C4-2B (cell line): ENCODE measurements around the gene TSTD2.
"Not testable (repeated sequence)": the region's sequence is repeated elsewhere in the genome, so short reads cannot be mapped to it uniquely, and the experiment has no call there.

Source experiments
- H3K27ac ChIP-seq: fragments of 450-650 bp; 2 replicates; pipeline ENCODE4 v1.5.1; 2017
- ZFX ChIP-seq: fragments of 450-650 bp; IDR thresholded peaks from 2 replicates; pipeline ENCODE4 v1.6.1; 2017
- TF ChIP-seq, protein P1 (sequence below): fragments of 450-650 bp; conservative IDR thresholded peaks from 2 replicates; pipeline ENCODE4 v1.5.1; 2017; ENCODE audit warnings: mild to moderate bottlenecking

The TSTD2 gene

DNA sequence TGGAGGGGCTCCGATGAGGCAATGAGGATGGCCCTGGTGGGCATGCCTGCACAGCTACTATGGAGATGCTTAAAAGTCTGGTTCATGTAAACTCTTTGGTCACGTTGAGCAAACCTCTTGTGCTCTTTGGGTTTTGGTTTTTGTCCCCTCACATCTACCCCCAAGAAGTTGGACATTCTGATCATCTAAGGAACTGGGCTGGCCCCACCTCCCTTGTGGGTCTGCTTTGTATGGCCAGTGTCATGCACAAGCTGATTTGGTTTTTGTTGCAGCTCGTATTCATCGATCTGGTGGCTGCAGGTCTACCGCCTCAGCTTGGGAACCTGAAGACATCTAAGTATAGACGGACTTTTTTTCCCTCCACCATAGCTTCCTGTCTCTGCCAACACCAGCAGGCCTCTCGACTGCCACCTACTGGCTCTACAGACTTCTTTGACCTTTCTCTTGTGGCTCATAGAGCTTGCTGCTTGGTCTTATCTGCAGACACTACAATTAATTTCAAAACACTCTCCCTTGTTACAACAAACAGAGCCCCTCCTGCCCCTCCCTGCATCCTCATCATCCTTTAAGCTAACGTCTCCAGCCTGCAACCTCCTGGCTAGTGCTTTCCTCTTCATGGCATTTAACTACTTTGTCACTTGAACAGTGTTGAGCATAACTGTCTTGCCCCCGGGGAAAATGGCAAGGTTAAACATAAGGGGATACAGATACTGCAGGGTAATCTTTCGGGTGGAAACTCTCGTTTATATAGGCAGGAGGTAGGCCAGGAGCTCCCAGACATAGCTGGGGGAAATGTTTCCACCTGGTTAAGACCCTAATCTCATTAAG lies 34.5 kb downstream of the TSTD2 start:
- TF ChIP-seq, protein P1, sequence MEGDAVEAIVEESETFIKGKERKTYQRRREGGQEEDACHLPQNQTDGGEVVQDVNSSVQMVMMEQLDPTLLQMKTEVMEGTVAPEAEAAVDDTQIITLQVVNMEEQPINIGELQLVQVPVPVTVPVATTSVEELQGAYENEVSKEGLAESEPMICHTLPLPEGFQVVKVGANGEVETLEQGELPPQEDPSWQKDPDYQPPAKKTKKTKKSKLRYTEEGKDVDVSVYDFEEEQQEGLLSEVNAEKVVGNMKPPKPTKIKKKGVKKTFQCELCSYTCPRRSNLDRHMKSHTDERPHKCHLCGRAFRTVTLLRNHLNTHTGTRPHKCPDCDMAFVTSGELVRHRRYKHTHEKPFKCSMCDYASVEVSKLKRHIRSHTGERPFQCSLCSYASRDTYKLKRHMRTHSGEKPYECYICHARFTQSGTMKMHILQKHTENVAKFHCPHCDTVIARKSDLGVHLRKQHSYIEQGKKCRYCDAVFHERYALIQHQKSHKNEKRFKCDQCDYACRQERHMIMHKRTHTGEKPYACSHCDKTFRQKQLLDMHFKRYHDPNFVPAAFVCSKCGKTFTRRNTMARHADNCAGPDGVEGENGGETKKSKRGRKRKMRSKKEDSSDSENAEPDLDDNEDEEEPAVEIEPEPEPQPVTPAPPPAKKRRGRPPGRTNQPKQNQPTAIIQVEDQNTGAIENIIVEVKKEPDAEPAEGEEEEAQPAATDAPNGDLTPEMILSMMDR: peak; percentile 94
- TF ChIP-seq ZFX: no peak
- H3K27ac ChIP-seq: no peak overlapping the region

DNA sequence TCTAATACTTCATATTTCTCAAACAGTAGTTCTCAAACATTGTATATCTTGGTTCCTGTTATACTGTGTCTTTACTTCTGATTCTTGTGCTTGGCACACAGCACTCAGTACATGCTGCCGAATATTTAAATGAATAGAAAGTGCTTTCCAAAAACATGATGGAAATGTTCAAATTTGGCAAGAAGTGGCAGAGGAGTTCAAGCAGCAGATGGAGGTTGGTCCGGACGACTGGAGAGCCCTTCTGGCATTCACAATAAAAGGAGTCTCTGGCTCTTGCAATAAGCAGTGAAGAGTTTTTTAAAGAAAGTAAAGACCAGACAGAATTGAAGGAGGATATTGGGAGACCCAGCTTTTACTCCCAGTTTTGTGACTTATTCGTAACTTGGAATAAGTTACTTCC lies 36.3 kb downstream of the TSTD2 start:
- H3K27ac ChIP-seq: no peak overlapping the region
- TF ChIP-seq, protein P1: no peak
- TF ChIP-seq ZFX: no peak

DNA sequence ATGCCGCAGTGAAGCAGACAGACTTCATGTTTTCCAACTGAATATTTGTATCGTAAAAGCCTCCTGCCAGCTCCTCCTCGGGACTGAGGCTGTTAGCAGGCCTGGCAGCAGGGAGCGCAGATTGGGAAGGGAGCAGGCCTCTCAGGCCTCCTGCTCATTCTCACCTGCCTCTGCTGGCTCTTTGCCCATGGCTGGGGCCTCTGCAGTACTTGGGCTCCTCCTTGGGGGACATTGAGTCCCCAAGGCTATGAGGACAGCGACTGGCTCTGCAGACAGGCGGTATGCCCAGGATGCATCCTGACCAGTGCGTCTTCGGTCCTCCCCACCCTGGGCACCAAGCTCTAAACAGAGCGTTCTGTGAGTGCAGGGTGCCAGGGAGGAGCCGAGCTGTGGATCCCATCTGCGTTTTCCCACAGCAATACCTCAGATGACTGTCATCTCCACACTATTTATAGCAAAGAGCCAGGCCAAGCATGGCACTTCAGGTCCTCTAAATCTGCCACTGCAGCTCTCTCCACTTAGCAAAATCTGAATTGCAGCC lies 38.7 kb downstream of the TSTD2 start:
- TF ChIP-seq ZFX: no peak
- TF ChIP-seq, protein P1: no peak
- no peak overlapping the region for H3K27ac ChIP-seq

GRCh38 chr9:97593960-97594359 lies 39.2 kb downstream of the TSTD2 start:
- H3K27ac ChIP-seq: no peak overlapping the region

DNA sequence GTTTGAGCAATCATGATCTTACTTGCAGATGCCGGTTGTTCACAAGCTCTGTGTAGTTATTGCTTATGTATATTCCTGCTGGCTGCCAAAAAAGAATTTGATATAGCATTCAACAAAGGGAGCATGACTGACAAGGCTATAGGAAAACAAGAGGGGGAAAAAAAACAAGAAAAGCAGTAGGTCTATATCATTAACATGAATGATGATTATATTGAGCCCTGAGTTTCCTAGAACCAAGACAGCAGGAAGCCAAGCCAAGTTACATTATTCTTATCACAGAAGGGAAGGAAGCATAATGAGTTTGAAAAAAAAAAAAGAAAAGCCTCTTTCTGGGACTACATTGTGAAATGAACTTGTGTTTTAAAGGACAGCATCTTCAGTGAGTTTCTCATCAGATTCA lies 41.0 kb downstream of the TSTD2 start:
- no peak overlapping the region for H3K27ac ChIP-seq

More at GRCh38 chr9:97593960-97594359, 39.2 kb downstream of the TSTD2 start:
- TF ChIP-seq, protein P1: no peak
- no peak for TF ChIP-seq ZFX

GRCh38 chr9:97591535-97591934 lies 41.6 kb downstream of the TSTD2 start:
- no peak overlapping the region for H3K27ac ChIP-seq
- no peak for TF ChIP-seq ZFX
- TF ChIP-seq, protein P1: no peak

More for the DNA sequence above, 41.0 kb downstream of the TSTD2 start:
- no peak for TF ChIP-seq ZFX
- TF ChIP-seq, protein P1: no peak

DNA sequence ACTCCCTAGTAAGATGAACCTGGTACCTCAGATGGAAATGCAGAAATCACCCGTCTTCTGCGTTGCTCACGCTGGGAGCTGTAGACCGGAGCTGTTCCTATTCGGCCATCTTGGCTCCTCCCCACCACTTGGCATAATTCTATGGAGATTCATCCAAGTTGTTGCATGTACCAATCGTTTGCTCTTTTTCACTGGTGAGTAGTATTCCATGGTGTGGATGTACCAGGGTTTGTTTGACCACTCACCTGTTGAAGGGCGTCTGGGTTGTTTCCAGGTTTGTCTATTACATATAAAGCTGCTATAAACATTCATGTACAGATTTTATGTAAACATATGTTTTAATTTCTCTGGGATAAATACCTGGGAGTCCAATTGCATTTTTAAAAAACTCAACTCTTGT lies 46.3 kb downstream of the TSTD2 start:
- not testable (repeated sequence) for H3K27ac ChIP-seq

GRCh38 chr9:97584778-97585177 lies 48.4 kb downstream of the TSTD2 start:
- H3K27ac ChIP-seq: not testable (repeated sequence)

GRCh38 chr9:97581590-97581989 lies 51.6 kb downstream of the TSTD2 start:
- H3K27ac ChIP-seq: not testable (repeated sequence)
